Natural killer cell treated with Interleukin-12 subunit alpha and Interleukin-12 subunit beta and Interleukin-15 and Interleukin-18, amount 100 ng/mL, for 72 hours (primary cell): Measurements from ENCODE around the gene KCNS1. TPM values are rescaled to one million over a fixed set of nuclear protein-coding genes. Genes with fewer than 3 reads are reported as not detected.
"Not testable (repeated sequence)": the region's sequence is repeated elsewhere in the genome, so short reads cannot be mapped to it uniquely, and the experiment has no call there.

Experiments used
- ATAC-seq, 2 donors: fragments of 150-1000 bp; cut with Tn5 transposase in 1 of 2; sonication (Bioruptor Pico), chemical (Tn5 transposase) in 1 of 2; 2 replicates each; pipeline ENCODE4 v1.10.0; 2021
- DNase-seq: peaks from one replicate; pipeline ENCODE4 v3.0.0; 2022; ENCODE audit warnings: low spot score
- H3K27ac Mint-ChIP-seq, 2 donors: 1 replicate in 1 of 2; 2 replicates in 1 of 2; pipeline ENCODE4 v1.8.0; 2022; ENCODE audit warnings: mixed read lengths in 2 of 2, mild to moderate bottlenecking in 1 of 2, moderate library complexity in 1 of 2
- H3K27me3 Mint-ChIP-seq, 2 donors: 1 replicate in 1 of 2; 2 replicates in 1 of 2; pipeline ENCODE4 v1.8.0; 2022; ENCODE audit warnings: mixed read lengths in 2 of 2
- H3K36me3 Mint-ChIP-seq: one replicate; pipeline ENCODE4 v1.8.0; 2022; ENCODE audit warnings: mixed read lengths
- H3K4me1 Mint-ChIP-seq, 2 donors: 1 replicate in 1 of 2; 2 replicates in 1 of 2; pipeline ENCODE4 v1.8.0; 2022; ENCODE audit warnings: low read depth in 2 of 2, mixed read lengths in 2 of 2, mild to moderate bottlenecking in 1 of 2
- H3K4me3 Mint-ChIP-seq: one replicate; pipeline ENCODE4 v1.8.0; 2022; ENCODE audit warnings: mixed read lengths
- H3K9me3 Mint-ChIP-seq: 2 replicates; pipeline ENCODE4 v1.8.0; 2022; ENCODE audit warnings: mixed read lengths
- total RNA-seq, 2 donors: library from RNA; stranded (reverse); gene quantifications; one replicate each; pipeline ENCODE4 v1.2.3, GENCODE V29; 2022

The KCNS1 gene, protein sequence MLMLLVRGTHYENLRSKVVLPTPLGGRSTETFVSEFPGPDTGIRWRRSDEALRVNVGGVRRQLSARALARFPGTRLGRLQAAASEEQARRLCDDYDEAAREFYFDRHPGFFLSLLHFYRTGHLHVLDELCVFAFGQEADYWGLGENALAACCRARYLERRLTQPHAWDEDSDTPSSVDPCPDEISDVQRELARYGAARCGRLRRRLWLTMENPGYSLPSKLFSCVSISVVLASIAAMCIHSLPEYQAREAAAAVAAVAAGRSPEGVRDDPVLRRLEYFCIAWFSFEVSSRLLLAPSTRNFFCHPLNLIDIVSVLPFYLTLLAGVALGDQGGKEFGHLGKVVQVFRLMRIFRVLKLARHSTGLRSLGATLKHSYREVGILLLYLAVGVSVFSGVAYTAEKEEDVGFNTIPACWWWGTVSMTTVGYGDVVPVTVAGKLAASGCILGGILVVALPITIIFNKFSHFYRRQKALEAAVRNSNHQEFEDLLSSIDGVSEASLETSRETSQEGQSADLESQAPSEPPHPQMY
- under 1 TPM; 0.24 to 0.33 TPM for total RNA-seq

DNA sequence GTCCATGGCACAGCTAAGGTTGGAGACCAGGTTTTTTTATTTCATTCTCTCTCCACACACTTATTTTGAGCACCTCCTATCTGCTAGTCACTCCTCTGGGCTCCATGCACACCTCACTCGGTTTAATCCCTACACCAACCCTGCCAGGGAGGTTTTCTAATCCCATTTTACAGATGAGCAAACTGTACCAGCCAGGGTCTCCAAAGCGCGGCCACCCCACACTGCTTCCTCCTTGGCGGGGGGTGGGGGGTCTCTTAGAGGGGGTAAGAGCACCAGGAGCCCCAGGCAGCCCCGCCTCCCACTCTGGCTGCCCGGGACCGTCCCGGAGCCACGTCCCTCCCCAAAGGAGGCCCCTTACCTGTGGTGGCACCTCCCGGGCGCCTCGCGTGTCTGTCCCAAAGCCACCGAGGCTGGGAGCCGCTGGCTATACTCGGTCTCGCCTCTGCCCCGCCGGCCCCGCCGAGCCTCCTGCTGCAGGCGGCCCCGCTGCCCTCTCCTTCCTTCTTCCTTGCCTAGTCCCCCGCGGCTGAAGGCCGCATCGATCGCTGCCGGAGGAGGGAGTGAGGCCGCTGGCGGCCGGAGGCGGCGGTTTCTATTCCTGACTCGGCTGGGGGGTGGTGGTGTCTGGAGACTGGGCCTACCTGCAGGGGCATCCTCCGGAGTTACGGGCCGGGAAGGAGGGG is at the start of gene KCNS1:
Gene KCNS1, minus strand, starts transcription at position 565 of the 683 bp plus-strand sequence. CDS start 1,891 bp downstream, outside the sequence.
- Mint-ChIP-seq H3K27me3 (peaks cover 30 to 45% of the 10 kb centered on the region in 2 donors), H3K27ac (no peak within 1 kb of the TSS), H3K4me1 (peaks cover 0 to 12% of the 10 kb centered on the region in 2 donors), H3K9me3 (no peaks in the 10 kb centered on the region), H3K4me3 (no peak within 1 kb of the TSS), H3K36me3 (no peaks in the 10 kb centered on the region)
- DNase-seq (no peak), ATAC-seq (peak in 1 of 2 donors; percentile 26)

DNA sequence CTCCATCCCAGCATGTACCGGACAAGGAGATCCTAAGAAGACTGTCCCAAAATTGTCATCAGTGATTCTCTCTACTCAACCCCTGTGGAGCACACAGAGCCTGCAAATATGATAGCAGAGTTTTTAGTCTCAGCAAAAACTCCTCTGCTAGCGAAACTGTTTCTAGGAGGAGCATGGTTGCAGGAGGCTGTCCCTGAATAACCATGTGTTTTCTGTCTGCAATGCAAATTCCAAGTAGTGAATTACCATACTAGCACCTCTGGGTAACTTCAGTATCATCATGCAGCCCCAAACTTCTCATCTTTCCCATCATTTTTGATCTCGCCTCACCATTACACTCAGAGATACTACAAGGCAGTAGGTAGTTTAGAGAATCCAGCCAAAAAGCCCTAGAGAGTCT is 48.1 kb upstream of the KCNS1 start:
- H3K36me3 Mint-ChIP-seq: no peaks in the 10 kb centered on the region

DNA sequence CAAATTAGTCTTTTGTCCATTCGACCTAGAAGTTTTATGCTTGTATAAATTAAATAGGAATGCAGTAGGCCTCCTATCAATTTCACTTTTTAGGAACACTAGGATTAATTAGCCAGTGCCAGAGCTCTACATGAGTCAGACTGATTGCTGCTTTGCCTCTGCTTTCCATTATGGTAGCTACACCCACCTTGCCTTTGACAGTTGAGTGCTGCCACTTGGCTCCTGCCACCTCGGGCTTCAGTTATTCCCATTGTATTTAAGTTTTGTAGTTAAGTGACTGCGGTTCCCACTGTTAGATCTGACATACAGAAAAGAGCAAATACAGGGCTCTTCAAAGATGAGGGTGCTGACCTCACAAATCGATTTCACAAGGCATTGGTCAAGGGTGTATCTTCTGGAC is 39.9 kb upstream of the KCNS1 start:
- H3K9me3 Mint-ChIP-seq: no peaks in the 10 kb centered on the region
- H3K27me3 Mint-ChIP-seq: peaks cover 16 to 21% of the 10 kb centered on the region in 2 donors
- no peaks in the 10 kb centered on the region for H3K4me1 Mint-ChIP-seq
- no peak overlapping the region for H3K4me3 Mint-ChIP-seq
- DNase-seq (no peak), ATAC-seq (no peak)
- no peaks in the 10 kb centered on the region for H3K36me3 Mint-ChIP-seq
- no peak overlapping the region for H3K27ac Mint-ChIP-seq

More for the DNA sequence above, 48.1 kb upstream of the KCNS1 start:
- H3K4me3 Mint-ChIP-seq: no peak overlapping the region
- H3K9me3 Mint-ChIP-seq: no peaks in the 10 kb centered on the region
- H3K27ac Mint-ChIP-seq: no peak overlapping the region
- DNase-seq (no peak), ATAC-seq (no peak)
- peaks cover 29 to 64% of the 10 kb centered on the region in 2 donors for H3K27me3 Mint-ChIP-seq
- no peaks in the 10 kb centered on the region for H3K4me1 Mint-ChIP-seq

DNA sequence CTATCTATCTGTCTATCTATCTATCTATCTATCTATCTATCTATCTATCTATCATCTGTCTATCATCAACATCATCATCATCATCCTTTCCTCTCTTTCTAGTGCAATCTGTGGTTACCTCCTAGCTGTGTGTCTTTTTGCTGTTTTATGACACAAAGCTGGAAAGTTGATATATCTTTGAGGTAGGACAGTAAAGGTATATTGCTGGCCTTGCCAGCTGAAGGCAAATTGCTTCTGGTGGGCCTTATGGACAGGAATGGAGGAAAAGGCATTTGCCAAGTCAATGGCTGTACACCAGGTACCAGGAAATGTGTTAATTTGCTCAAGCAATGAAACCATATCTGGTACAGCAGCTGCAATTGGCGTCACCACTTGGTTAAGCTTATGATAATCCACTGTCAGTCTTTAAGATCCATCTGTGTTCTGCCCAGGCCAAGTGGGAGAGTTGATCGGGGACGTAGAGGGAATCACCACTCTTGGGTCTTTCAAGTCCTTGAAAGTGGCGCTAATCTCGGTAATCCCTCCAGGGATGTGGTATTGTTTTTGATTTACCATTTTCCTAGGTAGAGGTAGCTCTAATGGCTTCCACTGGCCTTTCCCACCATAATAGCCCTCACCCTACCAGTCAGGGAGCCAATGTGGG is 38.9 kb upstream of the KCNS1 start:
- peaks cover 8 to 14% of the 10 kb centered on the region in 2 donors for H3K27me3 Mint-ChIP-seq
- not testable (repeated sequence) for H3K4me3 Mint-ChIP-seq, ATAC-seq, DNase-seq, H3K9me3 Mint-ChIP-seq, H3K27ac Mint-ChIP-seq, H3K36me3 Mint-ChIP-seq, H3K4me1 Mint-ChIP-seq

DNA sequence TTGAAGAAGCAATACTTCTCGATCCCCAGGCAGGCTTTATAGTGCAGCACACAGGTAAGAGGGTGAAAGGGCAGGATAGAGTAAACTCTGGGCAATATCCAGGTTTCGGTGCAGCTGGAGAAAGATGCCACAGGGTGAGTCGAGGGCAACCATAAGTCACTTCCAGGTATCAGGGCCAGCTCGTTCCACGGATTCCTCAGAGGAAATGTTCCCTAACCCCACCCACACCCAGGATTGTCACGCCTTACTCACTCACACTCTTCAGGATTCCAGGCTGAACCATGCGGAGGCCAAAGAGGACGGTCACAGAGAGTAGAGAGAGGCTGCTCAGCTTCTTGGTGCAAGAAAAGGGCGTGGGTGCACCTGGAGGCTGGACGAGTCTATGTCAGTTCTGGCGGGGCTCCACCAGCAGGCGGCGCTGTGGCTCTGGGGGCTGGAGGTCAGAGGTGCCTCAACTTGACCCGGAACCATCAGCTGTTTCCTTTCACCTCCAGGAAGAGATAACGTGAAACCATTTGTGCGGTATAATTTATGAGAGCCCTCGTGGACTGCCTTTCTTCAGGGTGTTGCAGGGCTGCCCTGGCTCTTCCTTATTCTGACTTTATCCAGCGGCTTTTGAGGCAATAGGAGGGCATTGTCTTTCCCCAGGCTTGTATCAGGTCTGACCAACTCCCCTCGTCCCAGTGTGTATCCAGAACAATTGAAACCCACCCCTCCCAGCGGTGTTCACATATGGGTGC is 37.8 kb upstream of the KCNS1 start:
- DNase-seq (peak; percentile 69), ATAC-seq (peak; percentile 63 to 81)
- Mint-ChIP-seq H3K9me3 (no peaks in the 10 kb centered on the region), H3K4me3 (no peak overlapping the region), H3K36me3 (no peaks in the 10 kb centered on the region), H3K27me3 (peaks cover 6 to 13% of the 10 kb centered on the region in 2 donors), H3K4me1 (peaks cover 0 to 5% of the 10 kb centered on the region in 2 donors), H3K27ac (no peak overlapping the region)

DNA sequence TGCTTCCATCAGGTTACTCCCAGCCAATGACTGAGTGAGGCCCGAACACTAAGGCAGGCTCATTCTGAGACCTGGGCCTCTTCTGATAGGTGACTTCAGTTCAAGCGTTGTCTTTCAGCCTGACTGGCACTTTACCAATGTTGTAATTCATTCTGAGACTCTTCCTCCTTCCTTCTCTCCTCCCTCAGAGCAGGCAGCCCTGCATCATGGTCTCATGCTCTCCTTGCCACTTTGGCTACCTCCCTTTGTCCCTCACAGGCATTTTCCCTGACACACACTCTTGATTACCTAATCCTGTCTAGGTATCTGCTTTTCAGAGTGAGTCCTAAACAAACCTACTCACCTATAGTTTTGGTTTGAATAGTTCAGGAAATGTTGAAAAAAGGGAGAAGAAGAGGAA is 36.0 kb upstream of the KCNS1 start:
- Mint-ChIP-seq H3K4me3 (no peak overlapping the region), H3K4me1 (peaks cover 0 to 5% of the 10 kb centered on the region in 2 donors), H3K27me3 (peaks cover 16 to 27% of the 10 kb centered on the region in 2 donors), H3K9me3 (no peaks in the 10 kb centered on the region), H3K36me3 (no peaks in the 10 kb centered on the region), H3K27ac (no peak overlapping the region)
- ATAC-seq (no peak), DNase-seq (no peak)

DNA sequence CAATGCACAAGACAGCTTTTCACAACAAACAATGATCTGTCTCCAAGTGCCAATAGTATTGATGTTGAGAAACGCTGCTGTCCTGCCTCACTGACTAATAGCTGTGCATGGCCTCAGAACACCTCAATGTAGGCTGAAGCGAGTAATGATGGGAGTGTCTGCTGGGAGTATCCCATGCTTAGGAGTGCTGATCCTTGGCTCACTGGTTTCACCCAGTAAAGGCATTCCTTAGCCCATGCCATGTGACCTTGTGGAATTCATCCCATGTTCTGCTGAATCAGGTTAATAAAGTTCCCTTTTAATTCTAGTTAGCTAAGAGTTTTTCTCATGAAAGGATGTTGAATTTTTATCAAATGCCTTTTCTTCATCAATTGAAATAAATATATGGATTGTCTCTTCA is 27.2 kb upstream of the KCNS1 start:
- Mint-ChIP-seq H3K4me3 (no peak overlapping the region), H3K9me3 (no peaks in the 10 kb centered on the region), H3K36me3 (no peaks in the 10 kb centered on the region), H3K27me3 (peaks cover 32 to 39% of the 10 kb centered on the region in 2 donors), H3K27ac (no peak overlapping the region), H3K4me1 (no peaks in the 10 kb centered on the region)
- DNase-seq (no peak), ATAC-seq (no peak)

DNA sequence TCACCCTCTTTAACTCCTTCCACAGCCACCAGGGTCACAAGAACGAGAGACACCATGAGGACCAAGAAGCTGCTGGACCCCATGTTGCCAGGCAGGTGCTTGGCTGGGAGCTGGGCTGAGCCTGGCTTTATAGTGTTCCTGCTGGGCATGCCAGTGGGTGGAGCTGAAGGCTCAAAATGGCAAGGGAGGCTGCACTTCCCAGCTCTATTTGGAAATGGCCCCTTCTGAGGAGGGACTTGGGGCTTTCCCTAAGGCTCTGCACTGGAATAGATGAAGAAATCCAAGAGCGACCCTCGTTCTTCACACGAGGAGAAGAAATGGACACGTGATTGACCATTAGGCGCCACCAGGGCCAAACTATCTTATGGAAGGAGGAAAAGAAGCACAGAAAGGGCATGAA is 23.4 kb upstream of the KCNS1 start, which contains the start of gene WFDC12:
Gene WFDC12, minus strand, starts transcription at position 101 of the 400 bp plus-strand sequence. Its CDS starts 18 bp downstream, at position 83.
- ATAC-seq (no peak), DNase-seq (no peak)
- H3K27me3 Mint-ChIP-seq: peaks cover 28 to 30% of the 10 kb centered on the region in 2 donors
- no peaks in the 10 kb centered on the region for H3K36me3 Mint-ChIP-seq
- no peak within 1 kb of the TSS for H3K27ac Mint-ChIP-seq
- no peak within 1 kb of the TSS for H3K4me3 Mint-ChIP-seq
- H3K9me3 Mint-ChIP-seq: no peaks in the 10 kb centered on the region
- H3K4me1 Mint-ChIP-seq: no peaks in the 10 kb centered on the region

DNA sequence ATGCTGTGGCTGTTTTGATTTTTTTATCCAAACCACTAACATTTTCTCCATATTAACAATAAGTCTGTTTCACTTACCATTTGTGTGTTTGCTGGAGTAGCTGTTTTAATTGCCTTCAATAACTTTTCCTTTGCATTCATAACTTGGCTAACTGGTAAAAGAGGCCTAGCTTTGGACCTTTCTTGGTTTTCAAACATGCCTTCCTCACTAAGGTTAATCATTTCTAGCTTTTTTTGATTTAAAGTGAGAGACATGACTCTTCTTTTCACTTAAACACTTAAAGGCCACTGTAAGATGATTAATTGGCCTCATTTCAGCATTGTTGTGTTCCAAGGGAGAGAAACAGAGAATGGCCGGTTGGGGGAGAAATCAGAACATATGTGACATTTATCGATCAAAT is 20.5 kb upstream of the KCNS1 start:
- H3K4me1 Mint-ChIP-seq: no peaks in the 10 kb centered on the region

DNA sequence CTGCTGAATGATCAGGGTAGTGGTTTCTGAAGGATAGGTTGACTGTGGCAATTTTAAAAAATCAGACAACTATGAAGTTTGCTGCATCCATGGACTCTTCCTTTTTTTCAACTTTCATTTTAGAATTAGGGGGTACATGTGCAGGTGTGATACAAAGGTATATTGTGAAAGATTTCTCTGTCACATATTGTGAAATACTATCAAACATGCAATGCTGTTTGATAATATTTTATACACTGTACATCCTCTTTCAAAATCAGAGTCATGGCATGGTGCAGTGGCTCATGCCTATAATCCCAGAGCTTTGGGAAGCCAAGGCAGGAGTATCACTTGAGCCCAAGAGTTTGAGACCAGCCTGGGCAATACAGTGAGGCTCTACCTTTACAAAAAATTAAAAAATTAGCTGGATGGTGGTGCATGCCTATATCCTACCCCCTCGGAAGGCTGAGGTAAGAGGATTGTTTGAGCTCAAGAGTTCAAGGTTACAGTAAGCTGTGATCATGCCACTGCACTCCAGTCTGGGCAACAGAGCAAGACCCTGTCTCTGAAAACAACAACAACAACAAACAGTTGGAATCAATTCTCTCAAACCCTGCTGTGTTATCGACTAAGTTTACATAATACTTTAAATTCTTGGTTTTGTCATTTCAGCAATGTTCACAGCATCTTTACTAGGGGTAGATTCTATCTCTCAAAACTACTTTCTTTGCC is 18.8 kb upstream of the KCNS1 start:
- Mint-ChIP-seq H3K4me3 (no peak overlapping the region), H3K36me3 (no peaks in the 10 kb centered on the region), H3K9me3 (no peaks in the 10 kb centered on the region), H3K4me1 (peaks cover 0 to 3% of the 10 kb centered on the region in 2 donors), H3K27me3 (peaks cover 28 to 32% of the 10 kb centered on the region in 2 donors), H3K27ac (no peak overlapping the region)
- ATAC-seq (no peak), DNase-seq (no peak)

More for the DNA sequence above, 20.5 kb upstream of the KCNS1 start:
- H3K27ac Mint-ChIP-seq: no peak overlapping the region
- no peaks in the 10 kb centered on the region for H3K36me3 Mint-ChIP-seq
- H3K9me3 Mint-ChIP-seq: no peaks in the 10 kb centered on the region
- DNase-seq (no peak), ATAC-seq (no peak)
- H3K4me3 Mint-ChIP-seq: no peak overlapping the region
- H3K27me3 Mint-ChIP-seq: peaks cover 32 to 33% of the 10 kb centered on the region in 2 donors

DNA sequence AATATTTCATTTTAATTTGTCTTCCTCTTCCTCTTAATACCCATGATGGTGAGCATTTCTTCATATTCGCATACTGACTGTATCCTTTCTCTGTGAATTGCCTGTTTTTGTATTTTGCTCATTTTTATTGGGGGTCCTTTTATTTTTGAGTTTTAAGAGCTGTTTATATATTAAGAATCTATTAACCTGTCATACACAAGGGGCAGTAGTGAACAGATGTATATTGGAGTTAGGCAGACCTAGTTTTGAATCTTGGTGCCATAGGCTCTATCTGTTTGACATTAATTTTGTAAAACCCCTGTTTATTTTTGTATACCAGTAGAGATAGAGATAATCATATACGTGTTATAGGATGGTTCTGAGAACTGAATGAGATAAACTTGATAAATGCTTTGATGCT is 17.1 kb upstream of the KCNS1 start:
- peaks cover 21 to 32% of the 10 kb centered on the region in 2 donors for H3K27me3 Mint-ChIP-seq
- H3K27ac Mint-ChIP-seq: no peak overlapping the region
- DNase-seq (no peak), ATAC-seq (no peak)
- H3K4me3 Mint-ChIP-seq: no peak overlapping the region
- H3K9me3 Mint-ChIP-seq: no peaks in the 10 kb centered on the region
- no peaks in the 10 kb centered on the region for H3K36me3 Mint-ChIP-seq
- peaks cover 0 to 3% of the 10 kb centered on the region in 2 donors for H3K4me1 Mint-ChIP-seq

DNA sequence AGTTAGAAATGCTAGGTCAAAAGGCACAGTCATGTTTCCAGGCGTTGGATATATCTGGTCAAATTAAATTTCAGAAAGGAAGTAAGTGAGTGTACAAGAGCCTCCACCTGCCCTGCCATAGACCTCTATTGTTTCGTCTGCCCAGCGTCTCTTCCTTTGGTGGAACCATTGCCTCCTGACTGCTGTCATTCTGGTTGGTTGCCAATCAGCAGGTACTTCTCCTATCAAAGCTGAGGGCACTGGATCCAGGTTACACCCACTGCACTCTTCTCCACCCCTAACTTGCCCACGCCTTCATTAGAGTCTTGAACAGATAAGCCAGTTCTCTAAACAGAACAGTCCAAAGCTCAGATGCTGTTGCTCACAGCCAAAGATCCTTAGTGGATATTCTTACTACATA is 16.7 kb upstream of the KCNS1 start:
- DNase-seq (no peak), ATAC-seq (no peak)
- no peak overlapping the region for H3K4me3 Mint-ChIP-seq
- H3K36me3 Mint-ChIP-seq: no peaks in the 10 kb centered on the region
- no peaks in the 10 kb centered on the region for H3K9me3 Mint-ChIP-seq
- H3K4me1 Mint-ChIP-seq: peaks cover 0 to 3% of the 10 kb centered on the region in 2 donors
- peaks cover 19 to 29% of the 10 kb centered on the region in 2 donors for H3K27me3 Mint-ChIP-seq
- H3K27ac Mint-ChIP-seq: no peak overlapping the region
